ENCODE measurements around the gene ITPKB. TPM values are rescaled to one million over a fixed set of nuclear protein-coding genes. Genes with fewer than 3 reads are reported as not detected.

Gene ITPKB
- polyA plus RNA-seq, 3 donors from 2014 or later = 14.1 to 37.8 (median 18.7) TPM

DNA sequence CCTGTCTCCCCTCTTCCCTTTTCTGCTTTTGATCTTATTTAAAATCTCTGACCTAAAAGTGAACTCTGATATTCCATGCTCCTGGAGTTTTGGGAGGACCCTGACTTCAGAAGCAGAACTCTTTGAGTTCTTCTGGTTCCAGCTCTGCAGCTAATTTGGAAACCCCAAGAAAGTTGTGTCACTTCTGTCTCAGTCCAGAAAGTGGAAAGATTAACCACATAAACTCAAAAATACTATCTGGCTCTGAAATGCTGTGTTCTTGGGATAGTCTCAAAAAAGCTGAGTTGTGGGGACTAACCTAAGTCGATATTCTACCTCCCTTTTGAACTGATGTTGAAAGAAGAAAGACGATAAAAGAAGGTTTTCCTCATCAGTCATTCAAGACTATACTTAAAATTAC lies 59.8 kb downstream of the ITPKB start:
- no peak for DNase-seq
- H3K4me1 Mint-ChIP-seq = peaks cover 99 to 100% of the 10 kb centered on the region in 2 donors
- peaks cover 17 to 46% (median 23%) of the 10 kb centered on the region in 3 donors for H3K27me3 Mint-ChIP-seq (ENCODE audit: low read depth in 3 of 3)
- peak overlapping the region; percentile 80 to 92 (median 88) for H3K4me3 Mint-ChIP-seq
- H3K27ac Mint-ChIP-seq = peak overlapping the region; percentile 98 to 100 (median 99)
- peaks cover 0 to 4% (median 0%) of the 10 kb centered on the region in 3 donors for H3K36me3 Mint-ChIP-seq
- H3K9me3 Mint-ChIP-seq = peaks cover 0 to 2% (median 0%) of the 10 kb centered on the region in 6 donors

DNA sequence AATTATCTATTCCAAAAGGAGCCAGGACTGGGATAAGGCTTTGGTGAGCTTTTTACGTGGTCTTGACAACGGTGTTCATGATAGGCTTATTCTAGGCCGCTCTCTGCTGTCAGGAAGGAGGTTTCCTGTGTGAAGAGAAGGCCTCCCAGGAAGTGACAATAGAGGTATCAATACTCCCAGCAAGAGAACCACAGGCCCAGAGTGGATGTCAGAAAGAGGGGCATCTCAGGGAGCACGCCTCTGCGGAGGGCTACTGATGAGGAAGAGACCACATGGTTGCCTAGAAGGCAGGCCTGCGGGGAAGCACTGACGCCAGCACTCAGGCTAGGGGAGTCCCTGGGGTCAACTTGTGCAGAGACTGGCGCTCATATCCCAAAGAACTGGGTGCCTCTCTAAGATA lies 60.4 kb downstream of the ITPKB start:
- Mint-ChIP-seq H3K4me3 (peak overlapping the region; percentile 80 to 92 (median 88)), H3K9me3 (peaks cover 0 to 2% (median 0%) of the 10 kb centered on the region in 6 donors), H3K4me1 (peaks cover 98 to 100% of the 10 kb centered on the region in 2 donors), H3K36me3 (peaks cover 0 to 4% (median 0%) of the 10 kb centered on the region in 3 donors), H3K27me3 (ENCODE audit: low read depth in 3 of 3) (peaks cover 17 to 46% (median 23%) of the 10 kb centered on the region in 3 donors), H3K27ac (peak overlapping the region; percentile 98 to 100 (median 99))
- peak; percentile 75 to 80 (median 76) for DNase-seq

GRCh38 chr1:226678251-226678650 lies 60.8 kb downstream of the ITPKB start:
- H3K27ac Mint-ChIP-seq = peak overlapping the region; percentile 98 to 100 (median 99)
- H3K36me3 Mint-ChIP-seq = peaks cover 0 to 4% (median 0%) of the 10 kb centered on the region in 3 donors
- H3K9me3 Mint-ChIP-seq = peaks cover 0 to 2% (median 0%) of the 10 kb centered on the region in 6 donors
- peak overlapping the region; percentile 80 to 92 (median 88) for H3K4me3 Mint-ChIP-seq
- no peak for DNase-seq
- peaks cover 17 to 46% (median 23%) of the 10 kb centered on the region in 3 donors for H3K27me3 Mint-ChIP-seq (ENCODE audit: low read depth in 3 of 3)
- peaks cover 98 to 100% of the 10 kb centered on the region in 2 donors for H3K4me1 Mint-ChIP-seq

DNA sequence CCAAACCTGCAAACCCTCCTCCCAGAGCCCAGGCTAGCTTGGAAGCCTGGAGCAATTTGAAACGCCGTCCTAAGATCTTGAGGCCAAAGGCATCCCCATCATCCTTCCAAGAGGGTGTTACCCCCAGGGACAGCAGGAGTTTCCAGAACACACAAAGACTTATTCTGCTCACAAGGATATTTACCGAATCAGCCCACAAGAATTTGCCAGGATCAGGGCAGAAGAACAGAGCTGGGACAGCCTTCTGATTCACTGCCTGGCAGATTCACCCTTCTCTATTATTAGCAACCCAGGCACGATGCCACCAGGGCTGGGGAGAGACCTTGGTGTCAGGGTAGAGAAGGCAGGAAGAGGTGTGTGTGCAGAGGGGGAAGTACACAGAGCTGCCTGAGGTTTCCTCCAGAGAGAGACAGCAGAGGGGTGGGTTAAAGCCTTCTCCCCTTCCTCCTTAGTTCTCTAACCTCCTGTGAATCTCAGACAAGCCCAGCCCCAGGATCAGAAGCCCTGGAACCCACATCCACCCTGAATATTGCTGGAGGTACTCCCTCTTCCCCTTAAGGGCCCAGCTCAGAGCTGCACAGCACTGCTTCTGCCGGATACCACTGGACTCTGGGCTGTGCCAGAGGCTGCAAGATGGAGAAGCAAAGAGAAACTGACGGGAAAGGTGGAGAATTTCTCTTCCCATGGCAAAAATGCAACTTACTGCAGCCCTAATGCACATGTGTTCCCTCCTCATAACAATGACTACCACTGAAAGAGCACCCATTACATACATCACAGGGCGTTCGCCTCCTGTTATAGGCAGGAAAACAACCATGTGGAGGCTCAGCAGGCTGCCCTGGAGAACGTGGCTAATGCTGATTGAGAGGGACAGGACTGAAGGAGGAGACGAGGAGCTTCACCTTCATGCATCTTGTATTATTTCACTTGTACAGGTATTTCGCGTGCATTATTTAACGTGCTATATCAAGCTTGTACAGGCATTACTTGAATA lies 61.8 kb downstream of the ITPKB start:
- Mint-ChIP-seq H3K4me1 (peaks cover 98 to 100% of the 10 kb centered on the region in 2 donors), H3K36me3 (peaks cover 0 to 4% (median 4%) of the 10 kb centered on the region in 3 donors), H3K27me3 (ENCODE audit: low read depth in 3 of 3) (peaks cover 17 to 45% (median 23%) of the 10 kb centered on the region in 3 donors), H3K27ac (peak overlapping the region; percentile 98 to 100 (median 99)), H3K9me3 (peaks cover 0 to 2% (median 0%) of the 10 kb centered on the region in 6 donors), H3K4me3 (peak overlapping the region; percentile 80 to 92 (median 88))
- DNase-seq = peak; percentile 76 to 81 (median 77)

DNA sequence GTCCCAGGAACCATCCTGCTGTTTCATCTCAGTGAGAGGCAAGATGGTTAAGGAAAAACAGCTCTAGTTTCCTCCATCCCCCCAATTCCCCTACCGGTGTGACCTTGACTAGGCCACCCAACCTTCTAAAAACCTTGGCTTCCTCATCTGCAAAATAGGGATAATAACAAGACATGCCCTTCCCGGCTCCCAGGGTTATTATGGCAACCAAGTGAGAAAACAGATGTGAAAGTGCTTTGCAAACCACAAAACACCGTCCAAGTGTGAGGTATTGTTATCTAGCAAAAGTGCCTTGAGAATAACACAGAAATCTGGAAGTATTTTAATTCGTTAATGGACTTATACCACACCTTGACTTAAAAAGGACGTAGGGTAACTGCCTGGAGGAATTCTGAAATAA lies 62.7 kb downstream of the ITPKB start:
- no peak for DNase-seq
- Mint-ChIP-seq H3K4me1 (peaks cover 99 to 100% of the 10 kb centered on the region in 2 donors), H3K36me3 (peaks cover 0 to 9% (median 7%) of the 10 kb centered on the region in 3 donors), H3K27ac (peak overlapping the region; percentile 98 to 100 (median 99)), H3K4me3 (peak overlapping the region; percentile 80 to 92 (median 88)), H3K9me3 (peaks cover 0 to 2% (median 0%) of the 10 kb centered on the region in 6 donors), H3K27me3 (ENCODE audit: low read depth in 3 of 3) (peaks cover 17 to 45% (median 23%) of the 10 kb centered on the region in 3 donors)

GRCh38 chr1:226675715-226676357 lies 63.2 kb downstream of the ITPKB start:
- Mint-ChIP-seq H3K4me1 (peaks cover 99 to 100% of the 10 kb centered on the region in 2 donors), H3K27ac (peak overlapping the region; percentile 98 to 100 (median 99)), H3K4me3 (peak overlapping the region; percentile 80 to 92 (median 88)), H3K9me3 (peaks cover 0 to 2% (median 0%) of the 10 kb centered on the region in 6 donors), H3K36me3 (peaks cover 0 to 11% (median 7%) of the 10 kb centered on the region in 3 donors), H3K27me3 (ENCODE audit: low read depth in 3 of 3) (peaks cover 15 to 45% (median 23%) of the 10 kb centered on the region in 3 donors)
- no peak for DNase-seq

DNA sequence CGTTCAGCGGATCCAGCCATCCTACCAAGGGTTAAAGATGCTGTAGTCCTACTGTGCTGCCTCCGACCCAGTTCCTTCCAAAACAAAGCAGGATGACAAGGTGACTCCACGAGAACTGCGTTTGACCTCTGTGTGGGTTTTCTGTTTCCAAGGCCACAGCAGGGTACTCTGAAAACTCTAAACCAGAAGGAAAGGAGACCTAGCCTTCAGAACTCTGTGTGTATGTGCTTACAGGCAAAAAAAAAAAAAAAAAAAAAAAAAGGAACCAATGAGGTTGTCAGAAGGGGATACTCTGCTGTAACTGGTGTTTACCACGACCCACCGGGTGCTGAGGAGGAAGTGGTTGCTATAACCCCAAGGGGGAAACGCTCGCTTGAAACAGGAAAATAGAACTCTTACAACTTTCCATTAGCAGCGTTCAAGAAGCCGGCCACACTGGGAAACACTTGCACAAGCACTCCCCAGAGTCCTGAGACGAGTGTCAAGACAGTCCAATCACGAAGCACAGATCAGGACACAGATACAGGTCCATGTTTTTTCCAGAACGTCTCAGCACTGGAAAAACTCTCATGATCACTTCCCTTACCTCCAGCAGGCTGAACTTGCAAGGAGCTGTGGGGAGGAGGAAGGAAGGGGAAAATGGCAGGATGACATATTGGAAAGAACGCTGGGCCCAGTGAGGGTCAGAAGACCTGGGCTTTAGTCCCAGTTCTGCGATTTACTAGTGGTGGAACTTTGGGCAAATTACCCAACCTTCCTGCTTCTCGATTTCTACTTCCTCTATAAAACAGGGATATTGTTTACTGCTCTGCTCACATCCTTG lies 64.0 kb downstream of the ITPKB start:
- H3K9me3 Mint-ChIP-seq = peaks cover 0 to 2% (median 0%) of the 10 kb centered on the region in 6 donors
- peak; percentile 90 to 92 (median 91) for DNase-seq
- H3K4me1 Mint-ChIP-seq = peaks cover 98 to 100% of the 10 kb centered on the region in 2 donors
- peak overlapping the region; percentile 98 to 100 (median 99) for H3K27ac Mint-ChIP-seq
- peaks cover 0 to 11% (median 7%) of the 10 kb centered on the region in 3 donors for H3K36me3 Mint-ChIP-seq
- H3K27me3 Mint-ChIP-seq (ENCODE audit: low read depth in 3 of 3) = peaks cover 14 to 43% (median 19%) of the 10 kb centered on the region in 3 donors
- peak overlapping the region; percentile 80 to 92 (median 88) for H3K4me3 Mint-ChIP-seq

DNA sequence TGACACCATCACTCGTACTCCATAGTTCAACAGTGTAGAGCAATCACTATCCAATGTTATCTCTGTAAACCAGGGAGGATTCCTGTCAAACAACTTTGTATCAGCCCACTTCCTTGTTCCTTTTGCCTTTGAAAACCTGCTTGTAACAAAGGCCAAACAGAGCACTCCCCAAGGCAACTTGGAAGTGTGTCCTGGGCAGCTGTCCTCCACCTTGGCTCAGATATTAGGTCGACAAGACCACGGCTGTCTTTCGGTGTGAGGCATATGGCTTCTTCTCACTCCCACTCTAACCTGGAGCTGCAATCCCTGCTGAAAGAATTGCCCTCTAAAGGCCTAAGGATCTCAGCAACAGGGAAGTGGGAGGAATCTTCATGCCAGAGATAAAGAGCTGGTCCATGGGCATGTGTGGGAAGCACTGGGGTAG lies 66.7 kb downstream of the ITPKB start:
- peak overlapping the region in 4 of 5 donors; percentile 26 to 90 (median 50) for H3K4me3 Mint-ChIP-seq
- no peak for DNase-seq
- peaks cover 0 to 11% (median 7%) of the 10 kb centered on the region in 3 donors for H3K36me3 Mint-ChIP-seq
- H3K27me3 Mint-ChIP-seq (ENCODE audit: low read depth in 3 of 3) = peaks cover 9 to 19% (median 10%) of the 10 kb centered on the region in 3 donors
- H3K9me3 Mint-ChIP-seq = peaks cover 0 to 2% (median 0%) of the 10 kb centered on the region in 6 donors
- peak overlapping the region; percentile 98 to 100 (median 99) for H3K27ac Mint-ChIP-seq
- peaks cover 89 to 94% of the 10 kb centered on the region in 2 donors for H3K4me1 Mint-ChIP-seq

DNA sequence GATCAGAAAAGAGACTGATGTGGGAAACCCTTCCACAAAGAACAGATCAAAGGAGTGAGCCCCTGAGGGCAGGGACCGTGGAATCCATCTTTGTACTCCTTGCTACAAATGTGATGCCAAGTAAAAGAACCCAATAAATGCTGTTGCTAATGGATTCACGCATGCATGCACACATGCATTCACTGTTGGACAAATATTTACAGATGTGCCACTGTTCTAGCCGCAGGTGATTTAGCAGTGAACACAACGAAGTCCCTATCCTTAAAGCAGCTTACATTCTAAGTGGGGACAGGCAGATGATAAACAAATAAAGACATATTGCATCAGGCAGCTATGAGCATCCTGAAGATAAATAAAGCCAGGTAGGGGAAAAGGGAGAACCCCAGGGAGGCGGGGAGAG lies 67.8 kb downstream of the ITPKB start:
- H3K4me1 Mint-ChIP-seq = peaks cover 89 to 94% of the 10 kb centered on the region in 2 donors
- peaks cover 0 to 2% (median 0%) of the 10 kb centered on the region in 6 donors for H3K9me3 Mint-ChIP-seq
- peak overlapping the region; percentile 98 to 100 (median 99) for H3K27ac Mint-ChIP-seq
- peak overlapping the region in 4 of 5 donors; percentile 21 to 44 (median 34) for H3K4me3 Mint-ChIP-seq
- DNase-seq = no peak
- H3K36me3 Mint-ChIP-seq = peaks cover 0 to 11% (median 7%) of the 10 kb centered on the region in 3 donors
- H3K27me3 Mint-ChIP-seq (ENCODE audit: low read depth in 3 of 3) = peaks cover 6 to 19% (median 11%) of the 10 kb centered on the region in 3 donors

GRCh38 chr1:226670073-226670472 lies 69.0 kb downstream of the ITPKB start:
- Mint-ChIP-seq H3K36me3 (peaks cover 0 to 11% (median 7%) of the 10 kb centered on the region in 3 donors), H3K27ac (peak overlapping the region in 5 of 6 donors; percentile 16 to 83 (median 66)), H3K27me3 (ENCODE audit: low read depth in 3 of 3) (peaks cover 3 to 16% (median 8%) of the 10 kb centered on the region in 3 donors), H3K9me3 (peaks cover 0 to 2% (median 0%) of the 10 kb centered on the region in 6 donors), H3K4me3 (peak overlapping the region in 1 of 5 donors; percentile 6), H3K4me1 (peaks cover 89 to 94% of the 10 kb centered on the region in 2 donors)
- DNase-seq = no peak

DNA sequence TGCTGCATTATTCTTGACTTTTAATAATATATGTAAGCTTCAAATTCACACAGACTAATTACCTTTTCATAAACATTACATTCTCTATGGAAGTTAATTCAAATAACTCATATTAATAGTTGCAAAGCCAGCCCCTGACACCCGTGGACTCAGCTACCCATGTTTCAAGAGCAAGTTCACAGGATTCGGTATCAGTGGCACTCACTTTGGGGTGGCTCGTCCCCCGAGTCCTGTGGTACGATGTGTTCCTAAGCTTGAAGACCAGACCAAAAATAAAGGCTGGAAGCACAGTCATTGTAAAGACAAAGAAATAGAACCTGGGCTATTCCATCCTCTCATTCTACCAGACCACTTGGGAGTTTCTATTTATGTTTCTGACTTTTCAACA lies 70.9 kb downstream of the ITPKB start:
- Mint-ChIP-seq H3K9me3 (no peaks in the 10 kb centered on the region), H3K27ac (peak overlapping the region in 4 of 6 donors; percentile 71 to 100 (median 90)), H3K4me1 (peaks cover 90 to 94% of the 10 kb centered on the region in 2 donors), H3K36me3 (peaks cover 0 to 11% (median 4%) of the 10 kb centered on the region in 3 donors), H3K27me3 (ENCODE audit: low read depth in 3 of 3) (peaks cover 3 to 18% (median 9%) of the 10 kb centered on the region in 3 donors), H3K4me3 (peak overlapping the region in 2 of 5 donors; percentile 1 to 7)
- no peak for DNase-seq

DNA sequence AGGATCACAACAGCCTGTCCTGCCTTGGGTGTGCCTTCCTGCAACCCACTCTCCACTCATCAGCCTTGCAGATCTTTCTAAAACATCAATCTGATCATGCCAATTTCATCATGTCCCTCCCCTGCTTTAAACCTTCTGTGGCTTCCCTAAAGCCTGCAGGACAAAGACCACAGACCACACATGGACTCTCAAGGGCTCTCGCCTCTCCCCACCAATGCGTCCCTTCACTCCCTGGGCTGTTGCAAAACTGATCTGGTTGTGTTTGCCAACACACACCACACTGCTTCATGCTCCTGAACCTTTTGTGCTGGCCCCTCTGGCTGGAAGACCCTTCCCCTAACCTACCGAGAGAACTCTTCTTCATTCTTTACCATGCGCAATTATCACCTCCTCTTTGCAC lies 72.4 kb downstream of the ITPKB start:
- no peaks in the 10 kb centered on the region for H3K9me3 Mint-ChIP-seq
- DNase-seq = no peak
- peaks cover 90 to 94% of the 10 kb centered on the region in 2 donors for H3K4me1 Mint-ChIP-seq
- peak overlapping the region in 4 of 6 donors; percentile 99 to 100 (median 100) for H3K27ac Mint-ChIP-seq
- peaks cover 16 to 28% (median 17%) of the 10 kb centered on the region in 3 donors for H3K27me3 Mint-ChIP-seq (ENCODE audit: low read depth in 3 of 3)
- H3K4me3 Mint-ChIP-seq = peak overlapping the region; percentile 44 to 69 (median 63)
- peaks cover 0 to 5% (median 2%) of the 10 kb centered on the region in 3 donors for H3K36me3 Mint-ChIP-seq
